ENCODE results near the gene BPTF.
"Not testable (repeated sequence)": the region's sequence is repeated elsewhere in the genome, so short reads cannot be mapped to it uniquely, and the experiment has no call there.

Gene BPTF

DNA sequence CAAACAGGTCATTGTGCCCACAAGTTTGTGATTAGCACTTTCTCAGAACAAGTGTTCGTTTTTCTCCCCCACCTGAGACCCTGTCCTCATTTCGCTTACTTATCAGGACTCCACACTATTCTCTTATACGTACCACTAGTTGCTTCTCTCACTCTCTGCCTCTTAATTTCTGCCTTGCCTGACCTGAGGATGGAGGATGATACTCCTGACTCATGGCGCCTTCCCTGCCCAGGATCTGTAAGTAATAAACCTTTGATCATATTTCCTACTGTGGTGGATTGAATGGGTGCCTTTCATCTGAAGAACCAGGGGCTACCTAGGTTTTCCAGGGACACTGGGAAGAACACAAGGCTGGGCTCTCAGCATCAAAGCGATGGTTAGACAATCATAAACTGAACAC is 39.8 kb upstream of the BPTF start:
- Histone ChIP-seq H3K4me3 (ENCODE audit: low read depth, low read length) (no peak overlapping the region), H3K79me2 (no peaks in the 10 kb centered on the region), H3K36me3 (ENCODE audit: control insufficient read depth, insufficient read depth, low read length) (no peaks in the 10 kb centered on the region), H3K9me3 (ENCODE audit: control insufficient read depth, low read length) (no peaks in the 10 kb centered on the region), H2AFZ (no peak overlapping the region), H3K27me3 (ENCODE audit: control insufficient read depth, insufficient read depth, low read length) (no peaks in the 10 kb centered on the region), H3K4me2 (ENCODE audit: low read length) (no peak overlapping the region), H3K9ac (no peak overlapping the region), H3K27ac (no peak overlapping the region), H3K4me1 (no peaks in the 10 kb centered on the region)
- TF ChIP-seq, protein P1, sequence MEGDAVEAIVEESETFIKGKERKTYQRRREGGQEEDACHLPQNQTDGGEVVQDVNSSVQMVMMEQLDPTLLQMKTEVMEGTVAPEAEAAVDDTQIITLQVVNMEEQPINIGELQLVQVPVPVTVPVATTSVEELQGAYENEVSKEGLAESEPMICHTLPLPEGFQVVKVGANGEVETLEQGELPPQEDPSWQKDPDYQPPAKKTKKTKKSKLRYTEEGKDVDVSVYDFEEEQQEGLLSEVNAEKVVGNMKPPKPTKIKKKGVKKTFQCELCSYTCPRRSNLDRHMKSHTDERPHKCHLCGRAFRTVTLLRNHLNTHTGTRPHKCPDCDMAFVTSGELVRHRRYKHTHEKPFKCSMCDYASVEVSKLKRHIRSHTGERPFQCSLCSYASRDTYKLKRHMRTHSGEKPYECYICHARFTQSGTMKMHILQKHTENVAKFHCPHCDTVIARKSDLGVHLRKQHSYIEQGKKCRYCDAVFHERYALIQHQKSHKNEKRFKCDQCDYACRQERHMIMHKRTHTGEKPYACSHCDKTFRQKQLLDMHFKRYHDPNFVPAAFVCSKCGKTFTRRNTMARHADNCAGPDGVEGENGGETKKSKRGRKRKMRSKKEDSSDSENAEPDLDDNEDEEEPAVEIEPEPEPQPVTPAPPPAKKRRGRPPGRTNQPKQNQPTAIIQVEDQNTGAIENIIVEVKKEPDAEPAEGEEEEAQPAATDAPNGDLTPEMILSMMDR (IDR thresholded peaks at IDR 0.05), result no peak

GRCh38 chr17:67800495-67800928 is 24.8 kb upstream of the BPTF start:
- H3K36me3 ChIP-seq (ENCODE audit: control insufficient read depth, insufficient read depth, low read length), result no peaks in the 10 kb centered on the region
- no peak overlapping the region for H3K9ac ChIP-seq

GRCh38 chr17:67801626-67802175 is 23.6 kb upstream of the BPTF start:
- TF ChIP-seq, protein P1 (IDR thresholded peaks at IDR 0.05), result no peak
- H3K27me3 ChIP-seq (ENCODE audit: control insufficient read depth, insufficient read depth, low read length), result no peaks in the 10 kb centered on the region
- H3K9ac ChIP-seq, result no peak overlapping the region
- no peak overlapping the region for H2AFZ ChIP-seq
- no peaks in the 10 kb centered on the region for H3K9me3 ChIP-seq (ENCODE audit: control insufficient read depth, low read length)
- peaks cover 2% of the 10 kb centered on the region for H3K4me1 ChIP-seq
- H3K27ac ChIP-seq, result no peak overlapping the region
- no peaks in the 10 kb centered on the region for H3K79me2 ChIP-seq
- H3K4me3 ChIP-seq (ENCODE audit: low read depth, low read length), result no peak overlapping the region
- no peaks in the 10 kb centered on the region for H3K36me3 ChIP-seq (ENCODE audit: control insufficient read depth, insufficient read depth, low read length)
- no peak overlapping the region for H3K4me2 ChIP-seq (ENCODE audit: low read length)

More at GRCh38 chr17:67800495-67800928, 24.8 kb upstream of the BPTF start:
- H3K4me3 ChIP-seq (ENCODE audit: low read depth, low read length), result no peak overlapping the region
- peak overlapping the region; percentile 2 for H2AFZ ChIP-seq
- TF ChIP-seq, protein P1 (IDR thresholded peaks at IDR 0.05), result peak; percentile 62
- no peaks in the 10 kb centered on the region for H3K79me2 ChIP-seq
- no peak overlapping the region for H3K4me2 ChIP-seq (ENCODE audit: low read length)
- no peaks in the 10 kb centered on the region for H3K9me3 ChIP-seq (ENCODE audit: control insufficient read depth, low read length)
- H3K27me3 ChIP-seq (ENCODE audit: control insufficient read depth, insufficient read depth, low read length), result no peaks in the 10 kb centered on the region
- H3K27ac ChIP-seq, result no peak overlapping the region
- peaks cover 2% of the 10 kb centered on the region for H3K4me1 ChIP-seq

DNA sequence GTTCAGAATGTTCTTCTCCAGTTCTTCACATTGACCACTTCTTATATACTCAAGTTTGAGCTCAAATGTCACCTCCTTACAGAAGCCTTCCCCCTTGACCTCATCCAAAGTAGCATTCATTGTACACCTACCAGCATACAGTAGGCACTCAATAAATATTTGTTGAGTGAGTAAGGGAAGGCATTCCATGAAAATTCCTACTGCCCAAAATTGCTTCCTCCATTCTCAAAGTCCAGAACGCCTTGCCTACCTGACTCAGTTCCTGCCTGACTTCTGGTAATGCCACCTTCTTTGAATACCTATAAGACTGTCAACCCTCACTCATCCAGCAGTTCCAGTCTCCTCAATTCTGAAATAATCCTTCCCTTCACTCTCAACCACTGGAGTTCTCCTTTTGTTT is 14.8 kb upstream of the BPTF start:
- Histone ChIP-seq H3K4me3 (ENCODE audit: low read depth, low read length) (no peak overlapping the region), H3K27ac (no peak overlapping the region), H3K79me2 (no peaks in the 10 kb centered on the region), H3K9me3 (ENCODE audit: control insufficient read depth, low read length) (no peaks in the 10 kb centered on the region), H3K9ac (no peak overlapping the region), H3K36me3 (ENCODE audit: control insufficient read depth, insufficient read depth, low read length) (no peaks in the 10 kb centered on the region), H3K27me3 (ENCODE audit: control insufficient read depth, insufficient read depth, low read length) (no peaks in the 10 kb centered on the region), H3K4me1 (no peaks in the 10 kb centered on the region), H3K4me2 (ENCODE audit: low read length) (no peak overlapping the region), H2AFZ (no peak overlapping the region)
- TF ChIP-seq, protein P1 (IDR thresholded peaks at IDR 0.05), result no peak

DNA sequence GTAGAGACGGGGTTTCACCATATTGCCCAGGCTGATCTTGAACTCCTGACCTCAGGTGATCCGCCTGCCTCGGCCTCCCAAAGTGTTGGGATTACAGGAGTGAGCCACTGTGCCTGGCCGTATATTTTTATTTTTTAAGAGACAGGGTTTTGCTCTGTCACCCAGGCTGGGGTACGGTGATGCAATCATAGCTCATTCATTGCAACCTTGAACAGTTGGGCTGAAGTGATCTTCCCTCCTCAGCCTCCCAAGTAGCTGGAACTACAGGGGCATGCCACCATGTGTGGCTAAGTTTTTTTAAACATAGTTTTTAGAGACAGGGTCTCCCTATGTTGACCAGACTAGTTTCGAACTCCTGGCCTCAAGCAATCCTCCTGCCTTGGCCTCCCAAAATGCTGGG is 12.9 kb upstream of the BPTF start:
- not testable (repeated sequence) for H3K4me2 ChIP-seq (ENCODE audit: low read length); H2AFZ ChIP-seq; H3K79me2 ChIP-seq; H3K9ac ChIP-seq; H3K4me1 ChIP-seq; H3K36me3 ChIP-seq (ENCODE audit: control insufficient read depth, insufficient read depth, low read length); H3K4me3 ChIP-seq (ENCODE audit: low read depth, low read length); H3K9me3 ChIP-seq (ENCODE audit: control insufficient read depth, low read length); H3K27ac ChIP-seq; H3K27me3 ChIP-seq (ENCODE audit: control insufficient read depth, insufficient read depth, low read length)

Measured in parathyroid adenoma (tissue), 2 donors.